Measurements from ENCODE around the gene ARHGAP26. TPM values are rescaled to one million over a fixed set of nuclear protein-coding genes. Genes with fewer than 3 reads are reported as not detected.

ARHGAP26 gene
- total and polyA plus RNA-seq, 2 donors (not counting 3 experiments of a cell fraction or from before 2014, with no cell fraction given), result 3.1 to 16.2 TPM

GRCh38 chr5:143183989-143184388, 413.8 kb downstream of the ARHGAP26 start:
- dilution Hi-C loops (cut with MboI; ENCODE audit: extremely low pct_ligation_motif_present, low sequenced_read_pairs), result no loop called here
- no peak overlapping the region for H3K4me2 ChIP-seq (ENCODE audit: insufficient read depth, low read length)
- FAIRE-seq, result no peak

More at GRCh38 chr5:143183989-143184388, 413.8 kb downstream of the ARHGAP26 start:
- no peak for TF ChIP-seq POLR2AphosphoS5 (IDR thresholded peaks at IDR 0.05; ENCODE audit: insufficient read depth, low read depth, low read length)
- no peak for TF ChIP-seq MAX (IDR thresholded peaks at IDR 0.05; ENCODE audit: insufficient read depth, insufficient read length)
- no peak for TF ChIP-seq EZH2 (IDR thresholded peaks at IDR 0.05; ENCODE audit: borderline replicate concordance, low read depth, low read length, severe bottlenecking)
- TF ChIP-seq POLR2A (IDR thresholded peaks at IDR 0.05; ENCODE audit: low read depth, low read length), result no peak
- no peak for TF ChIP-seq FOS (IDR thresholded peaks at IDR 0.05; ENCODE audit: borderline replicate concordance, insufficient read depth, low read length)
- no peak for TF ChIP-seq GATA2 (IDR thresholded peaks at IDR 0.05; ENCODE audit: insufficient read depth, insufficient read length, low read depth, low read length)
- no peak for TF ChIP-seq CTCF (IDR thresholded peaks at IDR 0.05; ENCODE audit: extremely low read depth in 1 of 2, insufficient read depth in 1 of 2, low read depth in 1 of 2, low read length in 2 of 2)
- TF ChIP-seq JUN (IDR thresholded peaks at IDR 0.05; ENCODE audit: borderline replicate concordance, insufficient read depth, insufficient read length, low read depth), result no peak
- TF ChIP-seq MYC (IDR thresholded peaks at IDR 0.05; ENCODE audit: low read depth, low read length), result no peak
- H3K9me1 ChIP-seq (replicated peaks; ENCODE audit: control insufficient read depth, extremely low read depth, insufficient read depth, low read length), result no peaks in the 10 kb centered on the region
- H4K20me1 ChIP-seq (replicated peaks; ENCODE audit: control insufficient read depth, extremely low read depth, insufficient read depth, low read length), result no peaks in the 10 kb centered on the region
- H3K4me3 ChIP-seq (replicated peaks in 1 of 3; ENCODE audit: insufficient read depth in 1 of 3, low read depth in 1 of 3, low read length in 3 of 3), result no peak overlapping the region
- H3K9ac ChIP-seq (replicated peaks; ENCODE audit: extremely low read depth, insufficient read depth, low read length), result no peak overlapping the region
- intact Hi-C loops (cut with micrococcal nuclease), result loop anchor here (5.0 kb wide), 1 partner anchor 57 kb away; no protein-coding TSS in a partner anchor
- H3K27me3 ChIP-seq (ENCODE audit: control insufficient read depth in 2 of 2, insufficient read depth in 2 of 2, low read length in 2 of 2), result no peaks in the 10 kb centered on the region
- H3K4me1 ChIP-seq (ENCODE audit: control insufficient read depth, extremely low read depth, insufficient read depth, low read length), result peaks cover 7% of the 10 kb centered on the region
- no peaks in the 10 kb centered on the region for H3K9me3 ChIP-seq (replicated peaks; ENCODE audit: control insufficient read depth, insufficient read depth, low read length)
- H3K36me3 ChIP-seq (ENCODE audit: control insufficient read depth in 2 of 2, extremely low read depth in 1 of 2, insufficient read depth in 2 of 2, low read length in 2 of 2), result no peaks in the 10 kb centered on the region
- ChIA-PET POLR2A (no interaction called here), CTCF (interaction anchor here (1.1 to 1.6 kb wide), 3 partner anchors 9 to 220 kb away, joined by 3 to 4 read pairs (median 4); partner anchors contain the start of gene NR3C1)
- H3K27ac ChIP-seq (ENCODE audit: insufficient read depth, low read depth, low read length), result no peak overlapping the region
- BruUV-seq (replicated peaks), result no TSS peak
- no peaks in the 10 kb centered on the region for H3K79me2 ChIP-seq (ENCODE audit: control insufficient read depth, insufficient read depth, low read length)
- DNase-seq (ENCODE audit: low read depth, low spot score), result no peak
- H2AFZ ChIP-seq (ENCODE audit: low read depth, low read length), result no peak overlapping the region
